Measurements from ENCODE around the gene SLX9. TPM values are rescaled to one million over a fixed set of nuclear protein-coding genes. Genes with fewer than 3 reads are reported as not detected.

The SLX9 gene
- total RNA-seq, 1 donor from 2014 or later = 72.6 TPM

- no peaks in the 10 kb centered on the region for H3K27me3 Mint-ChIP-seq (ENCODE audit: low read depth)
- intact Hi-C loops (cut with micrococcal nuclease) = no loop called here
These were observed 50.3 kb downstream of the SLX9 start for GRCh38 chr21:44989943-44990780.

GRCh38 chr21:44990921-44991320 is 51.1 kb downstream of the SLX9 start:
- H3K9me3 Mint-ChIP-seq = no peaks in the 10 kb centered on the region
- intact Hi-C loops (cut with micrococcal nuclease) = no loop called here
- no peak overlapping the region for H3K4me3 Mint-ChIP-seq (ENCODE audit: low read depth)
- no peak overlapping the region for H3K27ac Mint-ChIP-seq
- H3K27me3 Mint-ChIP-seq (ENCODE audit: low read depth) = no peaks in the 10 kb centered on the region
- no peaks in the 10 kb centered on the region for H3K4me1 Mint-ChIP-seq (ENCODE audit: low read depth)
- no peak for DNase-seq (ENCODE audit: low spot score)
- H3K36me3 Mint-ChIP-seq (ENCODE audit: low read depth) = no peaks in the 10 kb centered on the region

More at GRCh38 chr21:44989943-44990780, 50.3 kb downstream of the SLX9 start:
- Mint-ChIP-seq H3K9me3 (no peaks in the 10 kb centered on the region), H3K27ac (no peak overlapping the region), H3K4me1 (ENCODE audit: low read depth) (no peaks in the 10 kb centered on the region), H3K36me3 (ENCODE audit: low read depth) (no peaks in the 10 kb centered on the region), H3K4me3 (ENCODE audit: low read depth) (no peak overlapping the region)
- DNase-seq (ENCODE audit: low spot score) = no peak

- H3K27me3 Mint-ChIP-seq (ENCODE audit: low read depth) = no peaks in the 10 kb centered on the region
- H3K27ac Mint-ChIP-seq = no peak overlapping the region
- intact Hi-C loops (cut with micrococcal nuclease) = no loop called here
- DNase-seq (ENCODE audit: low spot score) = no peak
- H3K9me3 Mint-ChIP-seq = no peaks in the 10 kb centered on the region
- H3K36me3 Mint-ChIP-seq (ENCODE audit: low read depth) = no peaks in the 10 kb centered on the region
- no peak overlapping the region for H3K4me3 Mint-ChIP-seq (ENCODE audit: low read depth)
- no peaks in the 10 kb centered on the region for H3K4me1 Mint-ChIP-seq (ENCODE audit: low read depth)
These were observed 52.0 kb downstream of the SLX9 start for GRCh38 chr21:44991538-44992483.

- no peaks in the 10 kb centered on the region for H3K4me1 Mint-ChIP-seq (ENCODE audit: low read depth)
- intact Hi-C loops (cut with micrococcal nuclease) = no loop called here
- no peak for DNase-seq (ENCODE audit: low spot score)
These were observed 52.8 kb downstream of the SLX9 start for GRCh38 chr21:44992608-44993031.

GRCh38 chr21:44993321-44994046 is 53.7 kb downstream of the SLX9 start:
- no peak for DNase-seq (ENCODE audit: low spot score)
- no peak overlapping the region for H3K4me3 Mint-ChIP-seq (ENCODE audit: low read depth)
- H3K9me3 Mint-ChIP-seq = no peaks in the 10 kb centered on the region
- H3K36me3 Mint-ChIP-seq (ENCODE audit: low read depth) = no peaks in the 10 kb centered on the region
- intact Hi-C loops (cut with micrococcal nuclease) = no loop called here
- no peaks in the 10 kb centered on the region for H3K4me1 Mint-ChIP-seq (ENCODE audit: low read depth)
- no peaks in the 10 kb centered on the region for H3K27me3 Mint-ChIP-seq (ENCODE audit: low read depth)
- H3K27ac Mint-ChIP-seq = no peak overlapping the region

More at GRCh38 chr21:44992608-44993031, 52.8 kb downstream of the SLX9 start:
- H3K27ac Mint-ChIP-seq = no peak overlapping the region
- no peaks in the 10 kb centered on the region for H3K9me3 Mint-ChIP-seq
- no peaks in the 10 kb centered on the region for H3K27me3 Mint-ChIP-seq (ENCODE audit: low read depth)
- H3K4me3 Mint-ChIP-seq (ENCODE audit: low read depth) = no peak overlapping the region
- no peaks in the 10 kb centered on the region for H3K36me3 Mint-ChIP-seq (ENCODE audit: low read depth)

- Mint-ChIP-seq H3K9me3 (no peaks in the 10 kb centered on the region), H3K4me3 (ENCODE audit: low read depth) (no peak overlapping the region), H3K4me1 (ENCODE audit: low read depth) (no peaks in the 10 kb centered on the region), H3K27ac (no peak overlapping the region), H3K27me3 (ENCODE audit: low read depth) (no peaks in the 10 kb centered on the region), H3K36me3 (ENCODE audit: low read depth) (no peaks in the 10 kb centered on the region)
- DNase-seq (ENCODE audit: low spot score) = no peak
- intact Hi-C loops (cut with micrococcal nuclease) = no loop called here
These were observed 54.3 kb downstream of the SLX9 start for GRCh38 chr21:44994047-44994694.

- H3K4me1 Mint-ChIP-seq (ENCODE audit: low read depth) = no peaks in the 10 kb centered on the region
- no peaks in the 10 kb centered on the region for H3K9me3 Mint-ChIP-seq
- no peak overlapping the region for H3K4me3 Mint-ChIP-seq (ENCODE audit: low read depth)
- no peaks in the 10 kb centered on the region for H3K36me3 Mint-ChIP-seq (ENCODE audit: low read depth)
- DNase-seq (ENCODE audit: low spot score) = no peak
- intact Hi-C loops (cut with micrococcal nuclease) = no loop called here
- no peak overlapping the region for H3K27ac Mint-ChIP-seq
- H3K27me3 Mint-ChIP-seq (ENCODE audit: low read depth) = no peaks in the 10 kb centered on the region
These were observed 55.0 kb downstream of the SLX9 start for GRCh38 chr21:44994695-44995342.

- no peak overlapping the region for H3K27ac Mint-ChIP-seq
- H3K27me3 Mint-ChIP-seq (ENCODE audit: low read depth) = no peaks in the 10 kb centered on the region
- intact Hi-C loops (cut with micrococcal nuclease) = no loop called here
- no peaks in the 10 kb centered on the region for H3K36me3 Mint-ChIP-seq (ENCODE audit: low read depth)
- H3K9me3 Mint-ChIP-seq = no peaks in the 10 kb centered on the region
- H3K4me3 Mint-ChIP-seq (ENCODE audit: low read depth) = no peak overlapping the region
- H3K4me1 Mint-ChIP-seq (ENCODE audit: low read depth) = no peaks in the 10 kb centered on the region
- no peak for DNase-seq (ENCODE audit: low spot score)
These were observed 55.6 kb downstream of the SLX9 start for GRCh38 chr21:44995343-44995941.

- H3K4me3 Mint-ChIP-seq (ENCODE audit: low read depth) = no peak overlapping the region
- no peaks in the 10 kb centered on the region for H3K9me3 Mint-ChIP-seq
These were observed 56.3 kb downstream of the SLX9 start for GRCh38 chr21:44996096-44996495.

GRCh38 chr21:44996501-44996921 is 56.7 kb downstream of the SLX9 start:
- H3K27ac Mint-ChIP-seq = no peak overlapping the region
- intact Hi-C loops (cut with micrococcal nuclease) = no loop called here
- no peaks in the 10 kb centered on the region for H3K27me3 Mint-ChIP-seq (ENCODE audit: low read depth)
- no peaks in the 10 kb centered on the region for H3K4me1 Mint-ChIP-seq (ENCODE audit: low read depth)
- H3K4me3 Mint-ChIP-seq (ENCODE audit: low read depth) = no peak overlapping the region
- H3K36me3 Mint-ChIP-seq (ENCODE audit: low read depth) = no peaks in the 10 kb centered on the region
- DNase-seq (ENCODE audit: low spot score) = no peak
- no peaks in the 10 kb centered on the region for H3K9me3 Mint-ChIP-seq

More at GRCh38 chr21:44996096-44996495, 56.3 kb downstream of the SLX9 start:
- intact Hi-C loops (cut with micrococcal nuclease) = no loop called here
- DNase-seq (ENCODE audit: low spot score) = no peak
- H3K4me1 Mint-ChIP-seq (ENCODE audit: low read depth) = no peaks in the 10 kb centered on the region
- no peaks in the 10 kb centered on the region for H3K36me3 Mint-ChIP-seq (ENCODE audit: low read depth)
- no peaks in the 10 kb centered on the region for H3K27me3 Mint-ChIP-seq (ENCODE audit: low read depth)
- H3K27ac Mint-ChIP-seq = no peak overlapping the region

GRCh38 chr21:44996983-44997936 is 57.4 kb downstream of the SLX9 start:
- no peaks in the 10 kb centered on the region for H3K27me3 Mint-ChIP-seq (ENCODE audit: low read depth)
- intact Hi-C loops (cut with micrococcal nuclease) = no loop called here
- no peak overlapping the region for H3K27ac Mint-ChIP-seq
- DNase-seq (ENCODE audit: low spot score) = no peak
- H3K4me1 Mint-ChIP-seq (ENCODE audit: low read depth) = no peaks in the 10 kb centered on the region
- H3K4me3 Mint-ChIP-seq (ENCODE audit: low read depth) = no peak overlapping the region
- H3K36me3 Mint-ChIP-seq (ENCODE audit: low read depth) = no peaks in the 10 kb centered on the region
- no peaks in the 10 kb centered on the region for H3K9me3 Mint-ChIP-seq
